GM19455 (cell line): Measurements from ENCODE around the gene POMGNT1.

Experiments used
- ATAC-seq: cut with Tn5 transposase; IDR thresholded peaks from one replicate; pipeline ENCODE4 v1.9.1; 2021; ENCODE audit not compliant: unreplicated experiment

The POMGNT1 gene

DNA sequence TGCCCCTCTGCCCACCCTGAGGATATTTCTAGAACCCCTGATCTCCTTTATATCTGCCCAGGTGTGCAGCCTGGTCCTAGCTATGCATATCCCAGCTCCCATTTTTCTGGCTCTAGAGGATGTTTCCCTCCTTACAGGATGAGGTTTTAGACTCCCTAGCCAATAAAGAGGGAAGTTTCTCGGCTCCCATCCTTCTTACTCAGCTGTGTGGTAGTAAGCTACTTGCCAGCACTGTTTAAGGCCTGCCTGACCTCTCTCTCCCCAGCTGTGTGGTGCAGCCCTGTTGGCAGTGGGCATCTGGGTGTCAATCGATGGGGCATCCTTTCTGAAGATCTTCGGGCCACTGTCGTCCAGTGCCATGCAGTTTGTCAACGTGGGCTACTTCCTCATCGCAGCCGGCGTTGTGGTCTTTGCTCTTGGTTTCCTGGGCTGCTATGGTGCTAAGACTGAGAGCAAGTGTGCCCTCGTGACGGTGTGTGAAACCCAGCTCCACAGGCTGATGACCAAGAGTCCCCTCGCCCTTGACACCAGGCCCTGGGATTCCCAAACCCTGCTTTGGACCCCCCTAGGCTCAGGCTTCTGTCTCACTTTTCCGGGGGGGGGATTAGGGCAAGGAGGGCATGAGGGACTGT lies 14.2 kb downstream of the POMGNT1 start:
- ATAC-seq: no peak

DNA sequence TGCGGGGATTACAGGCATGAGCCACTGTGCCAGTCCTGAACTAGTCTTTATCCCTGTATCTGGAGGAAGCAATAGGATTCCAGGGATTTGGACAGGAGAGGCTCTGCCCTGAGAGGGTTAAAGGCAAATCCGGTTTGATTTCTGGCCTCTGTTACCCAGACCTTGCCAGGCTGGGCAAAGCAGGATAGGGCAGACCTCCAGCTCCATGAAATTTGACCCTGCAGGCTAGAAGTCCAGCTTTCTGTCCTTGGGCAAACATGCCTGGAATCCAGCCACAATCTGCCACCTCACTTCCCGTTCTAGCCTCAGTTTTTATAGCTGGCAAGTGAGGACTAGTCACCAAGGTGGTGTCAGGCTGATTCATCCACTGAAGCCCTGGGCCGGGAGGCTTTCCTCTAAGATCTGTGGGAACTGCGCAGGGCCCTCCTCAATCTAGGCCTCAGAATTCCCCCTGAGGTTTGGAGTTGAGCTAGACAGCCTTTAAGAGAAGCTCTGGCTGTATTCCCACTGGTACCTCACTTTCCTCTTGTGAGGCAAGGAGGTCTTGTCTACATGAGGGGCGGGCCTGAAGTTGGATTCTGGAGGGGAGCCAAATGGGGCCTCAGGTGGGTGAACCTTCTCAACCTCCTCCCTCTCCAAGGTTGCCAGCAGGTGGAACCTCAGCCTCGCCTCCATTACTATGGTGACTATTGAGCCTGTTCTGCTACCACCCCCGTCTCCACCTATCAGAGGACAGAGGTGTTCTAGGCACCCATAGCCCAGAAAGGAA lies 15.0 kb downstream of the POMGNT1 start:
- no peak for ATAC-seq

DNA sequence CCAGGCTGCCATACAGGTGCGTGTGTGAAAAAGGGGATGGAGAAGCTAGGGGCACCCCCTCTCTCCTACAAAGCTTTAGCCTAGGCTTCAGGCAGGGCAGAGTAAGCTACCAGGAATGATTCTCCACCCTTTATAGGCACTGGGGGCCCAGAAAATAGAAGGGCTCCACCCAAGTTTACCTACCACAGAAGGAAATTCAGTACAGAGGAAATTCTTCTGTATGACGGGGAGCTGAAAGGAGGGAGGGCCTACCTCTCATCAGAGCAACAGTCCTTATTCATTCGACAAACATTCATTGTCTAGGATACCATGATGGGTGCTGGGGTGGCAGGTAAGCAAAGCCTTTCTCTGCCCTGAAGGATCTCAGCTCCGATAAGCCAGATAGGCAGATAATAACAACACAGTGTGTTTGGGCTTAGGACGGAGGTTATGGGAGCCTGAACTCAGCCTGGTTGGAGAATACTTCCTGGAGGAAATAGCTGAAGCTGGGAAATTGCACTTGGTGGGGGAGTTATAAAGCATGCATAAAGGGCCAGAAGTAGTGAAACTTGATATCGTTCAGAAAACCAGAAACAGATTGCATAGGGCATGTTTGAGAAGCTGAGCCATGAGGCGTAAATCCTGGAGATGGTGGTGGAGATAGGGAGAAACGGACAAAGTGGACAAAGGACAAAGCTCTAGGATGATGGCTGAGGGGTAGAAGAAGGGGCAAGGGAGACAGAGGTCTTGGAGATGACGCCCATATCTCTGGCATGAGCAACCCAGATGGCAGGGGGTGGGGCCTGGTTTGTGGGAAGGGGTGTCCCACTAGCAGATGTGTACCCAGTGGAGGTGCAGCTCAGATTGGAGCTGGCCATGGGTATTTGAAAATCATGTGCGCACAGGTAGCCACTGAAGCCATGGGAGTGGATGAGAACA lies 16.6 kb downstream of the POMGNT1 start:
- no peak for ATAC-seq

DNA sequence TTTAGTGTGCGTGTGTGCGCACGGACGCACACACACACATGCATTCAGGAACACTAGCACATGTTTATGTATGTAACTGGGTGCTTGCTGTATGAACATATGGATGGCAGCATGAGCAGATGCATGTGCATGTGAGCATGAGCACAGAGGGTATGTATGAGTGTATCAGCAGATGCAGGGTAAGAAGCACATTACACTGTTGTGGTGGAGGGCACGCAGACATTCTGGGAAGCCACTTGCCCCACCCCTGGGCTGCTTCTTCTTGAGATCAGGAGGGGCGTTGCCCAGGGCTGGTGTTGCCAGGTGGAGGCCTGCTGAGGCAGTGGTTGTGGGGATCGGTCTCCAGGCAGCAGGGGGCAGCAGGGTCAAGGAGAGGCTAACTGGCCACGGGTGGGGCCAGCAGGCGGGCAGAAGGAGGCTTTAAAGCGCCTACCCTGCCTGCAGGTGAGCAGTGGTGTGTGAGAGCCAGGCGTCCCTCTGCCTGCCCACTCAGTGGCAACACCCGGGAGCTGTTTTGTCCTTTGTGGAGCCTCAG lies 18.1 kb downstream of the POMGNT1 start:
- ATAC-seq: no peak

DNA sequence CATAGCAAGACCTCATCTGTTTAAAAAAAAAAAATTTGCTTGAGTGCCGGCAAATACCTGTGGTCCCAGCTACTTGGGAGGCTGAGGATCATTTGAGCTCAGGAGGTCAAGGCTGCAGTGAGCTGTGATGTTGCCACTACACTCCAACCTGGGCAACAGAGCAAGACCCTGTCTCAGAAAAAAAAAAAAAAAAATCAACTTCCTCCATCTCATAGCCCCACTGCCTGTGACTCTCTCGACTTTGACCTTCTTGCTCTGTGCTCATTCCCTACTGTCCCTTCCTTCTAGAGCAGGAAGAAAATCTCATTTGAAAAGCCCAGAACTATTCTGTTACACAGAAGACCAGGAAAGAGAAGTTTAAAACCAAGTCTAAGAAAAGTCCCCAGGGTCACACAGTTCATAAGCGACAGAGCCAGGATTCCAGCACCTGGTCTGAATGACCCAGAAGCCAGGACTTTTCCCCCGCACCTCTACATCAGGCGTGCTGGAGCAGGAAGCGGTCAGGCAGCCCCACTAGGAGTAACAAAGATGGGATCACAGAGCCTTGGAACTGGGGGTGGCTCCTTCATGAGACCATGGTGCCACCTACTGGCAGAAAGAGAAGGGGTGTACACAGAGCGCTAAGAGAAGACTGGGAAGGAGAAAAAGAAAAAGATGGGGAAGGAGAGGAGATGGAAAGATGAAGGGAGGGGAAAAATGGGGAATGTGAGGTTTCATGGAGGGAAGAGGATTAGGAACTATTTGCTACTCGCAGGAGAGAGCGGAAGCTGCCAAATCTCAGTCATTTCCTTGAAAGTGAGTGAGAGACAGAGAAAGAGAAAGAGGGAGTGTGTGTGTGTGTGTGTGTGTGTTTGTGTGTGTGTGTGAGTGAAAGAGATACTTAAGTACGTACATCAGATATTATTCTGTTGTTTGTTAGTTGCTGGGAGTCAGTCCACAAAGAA lies 18.8 kb downstream of the POMGNT1 start:
- peak; percentile 63 for ATAC-seq

DNA sequence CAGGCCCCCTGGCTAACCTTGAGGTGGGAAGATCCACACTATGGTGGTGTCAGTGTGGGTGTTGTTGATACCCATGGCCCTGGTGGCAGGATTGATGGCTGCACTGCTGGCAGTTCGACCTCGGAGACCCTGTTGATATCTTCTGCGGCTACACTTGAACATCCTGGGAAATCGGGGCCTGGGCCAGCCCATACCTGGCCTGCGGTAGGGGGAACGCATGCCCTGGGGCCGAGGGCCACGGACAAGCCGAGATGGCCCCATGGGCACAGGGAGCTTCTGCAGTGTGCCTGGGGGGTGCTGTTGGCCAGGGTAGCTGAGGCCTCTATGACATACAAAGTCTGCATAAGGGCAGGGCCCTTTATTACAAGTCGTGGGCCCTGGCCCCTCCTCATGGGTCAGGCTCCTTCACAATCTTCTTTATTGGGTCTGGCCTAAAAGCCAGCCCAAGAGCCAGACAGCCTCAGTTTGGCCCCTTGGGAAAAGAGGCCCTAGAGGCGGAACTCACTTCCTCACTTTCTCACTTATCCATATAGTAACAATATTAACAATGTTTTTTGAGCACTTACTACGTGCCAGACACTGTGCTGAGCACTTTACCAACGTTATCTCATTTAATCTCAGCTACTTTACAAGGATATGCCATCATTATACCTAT lies 21.9 kb downstream of the POMGNT1 start, which contains the start of gene P3R3URF:
Gene P3R3URF (minus strand): TSS at position 278 of the 655 bp plus-strand sequence. CDS start 17 bp downstream, at position 261.
- no peak for ATAC-seq

DNA sequence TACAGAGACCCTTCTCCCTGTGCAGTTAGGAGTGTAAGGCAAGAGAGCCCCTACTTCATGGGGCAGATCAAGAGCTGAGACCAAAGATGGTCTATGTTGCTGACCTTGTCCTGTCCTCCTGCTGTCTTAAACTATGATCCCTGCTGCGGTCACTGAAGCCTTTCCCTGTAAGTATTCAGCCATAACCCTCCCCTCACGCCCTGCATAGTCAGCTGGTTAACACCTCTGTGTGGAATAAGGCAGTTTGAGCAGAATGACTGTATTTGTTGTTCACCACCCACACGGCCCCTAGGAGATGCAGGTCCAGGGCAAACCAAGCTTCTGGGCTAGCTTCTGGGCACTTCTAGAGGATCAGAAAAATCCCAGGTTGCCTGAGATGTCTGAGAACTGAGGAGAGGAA lies 23.0 kb downstream of the POMGNT1 start:
- no peak for ATAC-seq

DNA sequence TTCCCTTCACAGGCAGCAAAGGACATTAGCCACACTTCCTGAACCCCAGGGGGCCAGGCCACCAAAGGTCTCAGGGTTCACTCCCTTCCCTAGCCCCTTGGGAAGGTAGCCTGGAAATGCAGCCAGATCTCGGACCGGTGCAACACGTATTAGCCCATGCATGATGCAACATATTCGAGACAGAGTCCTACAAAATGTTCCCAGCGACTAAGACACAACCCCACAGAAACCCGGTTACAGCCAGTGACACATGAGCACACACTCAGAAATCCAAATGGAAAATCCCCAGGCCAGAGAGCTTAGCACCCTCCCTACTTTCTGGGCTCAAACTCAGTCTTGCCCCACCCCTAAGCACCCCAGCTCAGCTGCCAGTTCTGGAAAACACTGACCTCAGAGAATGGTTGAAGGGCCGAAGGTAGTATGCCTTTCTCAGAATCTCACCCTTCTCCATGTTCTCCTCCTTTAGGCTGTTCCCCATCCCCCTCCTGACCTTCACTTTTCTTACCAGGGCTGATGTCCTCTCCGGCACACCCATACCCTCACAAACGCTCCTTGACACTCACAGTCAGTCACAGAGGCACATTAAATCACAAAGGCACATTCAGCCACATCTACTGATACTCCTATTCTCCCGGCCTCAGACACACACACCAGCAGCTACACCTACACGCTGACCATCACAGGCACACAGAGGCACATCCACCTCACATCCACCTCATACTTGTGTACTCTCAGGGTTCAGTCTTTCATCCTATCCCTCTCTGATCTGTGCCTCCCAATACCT lies 23.6 kb downstream of the POMGNT1 start, which contains the start of gene TSPAN1:
Gene TSPAN1 (plus strand): TSS at position 640 of the 784 bp plus-strand sequence. CDS start 6,021 bp downstream, outside the sequence.
- ATAC-seq: no peak

DNA sequence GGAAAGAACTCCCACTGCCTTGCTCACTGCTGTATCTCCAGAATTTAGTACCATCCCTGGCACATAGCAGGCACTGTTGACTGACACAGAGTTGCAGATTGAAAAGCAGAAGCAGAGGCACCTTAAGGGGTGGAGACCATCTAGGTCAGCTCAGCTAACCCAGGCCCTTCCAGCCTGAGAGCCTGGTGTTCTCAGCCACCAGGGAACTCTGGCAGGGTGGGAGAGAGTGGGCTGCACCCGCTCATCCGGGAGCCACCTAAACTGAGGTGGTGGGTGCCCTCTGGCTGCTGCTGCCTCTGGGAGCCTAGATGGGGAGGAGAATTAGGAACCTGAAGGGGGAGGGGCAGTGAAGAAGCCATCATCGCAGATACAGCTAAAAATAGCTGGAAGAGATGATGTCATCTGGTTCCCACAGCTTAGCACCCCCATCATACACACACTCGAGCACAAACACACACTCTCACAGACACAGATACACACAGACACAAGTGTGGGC lies 24.8 kb downstream of the POMGNT1 start:
- no peak for ATAC-seq

DNA sequence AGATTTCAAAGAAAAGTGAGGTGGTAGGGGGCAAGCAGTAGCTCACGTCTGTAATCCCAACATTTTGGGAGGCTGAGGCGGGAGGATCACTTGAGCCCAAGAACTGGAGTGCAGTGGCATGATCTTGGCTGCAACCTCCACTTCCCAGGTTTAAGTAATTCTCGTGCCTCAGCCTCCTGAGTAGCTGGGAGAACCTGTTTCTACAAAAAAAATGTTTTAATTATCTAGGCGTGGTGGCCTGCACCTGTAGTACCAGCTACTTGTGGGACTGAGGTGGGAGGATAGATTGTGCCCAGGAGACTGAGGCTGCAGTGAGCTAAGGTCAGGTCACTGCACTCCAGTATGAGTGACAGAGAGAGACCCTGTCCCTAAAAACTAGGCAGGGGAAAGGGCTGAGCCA lies 25.9 kb downstream of the POMGNT1 start:
- no peak for ATAC-seq

DNA sequence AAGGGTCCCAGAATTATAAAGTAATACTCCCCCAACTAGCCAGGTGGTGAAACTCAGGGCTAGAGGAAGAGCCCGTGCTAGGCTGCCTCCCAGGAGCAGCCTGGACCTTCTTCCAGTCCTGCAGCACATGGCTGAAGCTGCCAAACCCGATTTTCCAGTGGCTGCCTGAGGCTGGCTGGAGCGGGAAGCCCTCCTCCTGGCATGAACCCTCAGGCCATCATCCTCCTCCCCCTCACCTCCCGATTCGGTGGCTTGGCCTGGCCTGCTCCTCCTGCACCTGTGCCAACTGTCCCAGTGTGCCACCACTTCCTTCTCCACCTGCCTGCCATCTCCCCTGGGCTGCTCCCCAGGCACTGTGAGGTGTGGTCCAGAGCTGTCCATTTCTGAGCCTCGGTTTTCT lies 26.4 kb downstream of the POMGNT1 start:
- ATAC-seq: no peak

DNA sequence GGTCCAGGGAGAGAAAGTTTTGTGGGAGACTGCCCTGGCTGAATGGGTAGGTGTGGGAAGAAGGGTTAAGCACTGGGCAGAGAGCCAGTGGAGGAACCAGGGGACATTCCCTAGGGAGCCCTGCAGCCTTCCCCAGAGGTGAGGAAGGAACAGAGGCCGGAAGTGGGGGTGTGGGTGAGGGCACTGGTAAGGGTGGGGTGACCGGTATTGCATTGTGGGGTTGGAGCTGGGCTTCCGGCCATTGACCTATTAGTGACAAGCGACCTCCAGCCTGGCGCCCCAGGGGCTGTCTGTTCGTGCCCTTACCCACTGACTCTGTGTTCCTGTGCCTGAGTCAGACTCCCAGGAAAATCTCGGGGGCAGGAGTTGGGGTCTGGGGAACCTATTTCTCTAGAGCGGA lies 26.9 kb downstream of the POMGNT1 start:
- no peak for ATAC-seq

DNA sequence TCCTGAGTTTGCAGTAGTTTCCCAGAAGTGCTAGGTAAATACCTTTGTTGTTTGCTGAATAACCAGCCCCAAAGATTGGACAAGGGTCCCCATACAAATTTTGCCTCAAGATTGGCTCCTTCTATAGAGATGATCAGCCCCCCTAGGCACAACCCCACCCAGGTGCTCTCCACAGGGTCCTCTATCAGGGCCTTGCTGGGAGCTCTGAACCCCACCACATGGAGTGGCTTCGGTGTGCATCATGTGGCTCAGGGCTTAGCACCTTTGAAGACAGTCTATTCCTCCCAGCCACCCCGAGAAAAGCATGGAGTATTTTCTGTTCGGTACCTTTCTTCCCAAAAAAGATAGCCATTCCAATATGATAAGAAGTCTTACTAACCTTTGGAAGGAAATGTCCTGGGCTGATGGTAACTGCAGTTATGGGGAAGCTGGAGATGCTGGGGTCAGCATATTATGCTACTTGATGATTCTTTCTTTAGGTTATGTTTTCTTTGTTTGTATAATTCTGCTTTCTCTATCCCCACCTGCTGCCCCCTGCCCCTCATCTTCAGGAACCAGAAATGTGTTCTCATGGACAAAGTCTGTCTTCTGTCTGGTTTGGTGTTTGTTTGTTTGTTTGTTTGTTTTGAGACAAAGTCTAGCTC lies 28.3 kb downstream of the POMGNT1 start:
- ATAC-seq: no peak

DNA sequence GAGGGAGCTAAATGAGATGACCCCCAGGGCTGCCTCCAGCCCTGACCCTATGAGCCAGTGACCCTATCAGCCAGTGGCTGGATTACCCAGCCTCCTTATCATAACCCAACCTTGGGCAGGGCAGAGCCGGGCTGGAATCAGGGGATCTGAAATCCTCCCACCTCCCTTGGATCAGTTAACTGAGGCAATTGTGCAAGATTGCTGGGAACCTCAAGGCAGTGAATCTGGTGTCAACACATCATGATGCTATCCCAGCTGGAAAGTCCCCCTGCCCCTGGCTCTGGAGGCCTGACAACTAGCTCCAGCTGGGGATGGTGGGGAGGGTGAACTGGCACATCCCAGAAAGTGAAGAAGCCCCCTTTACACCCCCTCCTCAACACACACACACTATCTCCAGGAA lies 29.8 kb downstream of the POMGNT1 start:
- no peak for ATAC-seq

DNA sequence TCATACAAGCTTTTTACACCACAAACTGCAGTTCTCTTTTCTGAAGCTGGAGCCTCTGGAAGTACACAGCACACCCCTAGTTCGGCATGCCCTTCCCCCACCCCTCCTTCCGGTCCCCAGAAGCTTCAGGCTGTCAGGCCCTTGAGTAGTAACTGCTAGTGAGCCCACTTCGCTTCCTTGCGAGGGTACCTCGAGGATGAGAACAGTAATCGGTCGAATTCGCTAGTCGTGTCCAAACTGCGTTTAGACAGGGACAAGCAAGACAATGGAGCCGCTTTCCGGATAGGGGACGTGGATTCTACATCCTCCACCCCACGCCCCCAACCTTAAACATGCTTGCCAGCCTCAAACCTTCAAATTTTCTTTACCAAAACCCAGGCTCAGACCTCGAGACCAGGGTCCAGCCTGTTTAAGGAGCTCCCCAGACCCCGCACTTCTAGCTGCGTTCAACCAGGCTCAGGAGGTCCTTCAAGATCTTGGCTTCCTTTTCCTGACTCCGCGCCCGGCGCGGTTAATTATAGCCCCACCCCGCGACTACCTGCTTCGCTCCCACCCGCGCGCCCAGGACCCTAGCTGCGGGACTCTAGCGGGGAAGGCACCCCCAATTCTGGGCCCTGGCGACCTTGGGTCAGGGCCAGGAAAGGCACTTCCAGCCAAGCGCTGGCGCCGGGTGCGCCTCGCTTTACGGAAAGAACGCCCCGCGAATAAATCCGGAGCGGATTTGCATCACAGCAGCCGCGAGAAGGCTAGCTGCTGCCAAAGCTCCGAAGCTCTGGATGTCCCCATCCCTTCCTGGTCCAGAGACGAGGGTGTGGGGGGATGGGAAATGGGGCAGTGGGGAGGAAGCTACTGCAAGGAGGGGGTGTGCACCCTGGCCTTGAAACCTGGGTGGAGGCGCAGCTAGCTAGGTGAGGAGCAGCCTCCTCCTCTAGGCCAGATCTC lies 31.4 kb downstream of the POMGNT1 start:
- no peak for ATAC-seq

DNA sequence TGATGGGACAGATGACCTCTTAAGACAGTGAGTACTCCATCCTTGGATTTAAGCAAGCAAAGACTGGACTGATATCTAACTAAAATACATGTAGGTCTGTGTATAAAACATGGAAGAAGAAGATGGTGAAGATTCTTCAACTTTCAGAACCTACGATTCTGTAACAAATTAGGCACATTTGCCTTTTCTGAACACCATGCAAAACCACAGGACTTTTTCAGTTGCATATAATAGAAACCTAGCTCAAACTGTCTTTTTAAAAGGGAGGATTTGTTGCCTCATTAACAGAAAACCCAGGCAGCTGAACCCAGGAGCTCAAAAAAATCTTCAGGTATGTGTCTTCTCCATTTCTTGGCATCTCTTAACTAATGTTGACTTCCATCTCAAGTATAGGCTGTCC lies 38.0 kb downstream of the POMGNT1 start:
- no peak for ATAC-seq

DNA sequence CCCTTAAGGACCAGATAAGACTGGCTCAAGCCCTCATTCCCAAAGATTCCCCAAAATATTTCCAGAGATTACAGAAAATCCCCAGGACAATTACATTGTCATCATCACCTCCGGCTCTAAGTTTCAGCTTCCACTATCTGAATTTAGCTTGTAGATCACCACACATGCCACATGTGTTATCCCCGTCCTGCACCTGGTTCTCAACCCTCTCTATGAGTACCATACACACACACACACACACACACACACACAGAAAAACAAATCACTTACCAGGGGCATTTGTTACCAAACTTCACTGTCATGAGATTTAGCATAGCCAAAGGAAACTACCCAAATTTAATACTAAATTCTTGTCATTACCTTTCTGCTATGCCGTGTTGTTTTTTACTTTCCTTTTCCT lies 38.7 kb downstream of the POMGNT1 start:
- ATAC-seq: no peak
